Common myeloid progenitor, CD34-positive (primary cell): ENCODE data around the gene EBF3.

Source experiments
- CTCF ChIA-PET: fragments of 350-600 bp; sonication (Branson Sonifier 250); formaldehyde crosslinking; loops from one replicate; lab custom pipeline; 2021; ENCODE audit warnings: antibody characterized with exemption; lab: Charles Lee
- POLR2A ChIA-PET: fragments of 350-600 bp; sonication (Branson Sonifier 250); formaldehyde crosslinking; loops from one replicate; lab custom pipeline; 2021; ENCODE audit warnings: antibody characterized with exemption; lab: Charles Lee
- DNase-seq, 3 donors: peaks; one replicate each; pipeline versions ENCODE4 v3.0.0 to v3.0.0-alpha.2; 2013
- H3K27ac ChIP-seq, 2 experiments: 1 replicate in 1 of 2; 2 replicates in 1 of 2; pipeline ENCODE4 v1.7.0; 2013; ENCODE audit warnings: inconsistent platforms in 2 of 2, low read length in 2 of 2, mild to moderate bottlenecking in 2 of 2, low read depth in 1 of 2, moderate library complexity in 1 of 2; ENCODE audit not compliant: severe bottlenecking in 2 of 2, insufficient read depth in 1 of 2, poor library complexity in 1 of 2
- H3K27me3 ChIP-seq, 5 experiments: replicated peaks in 2 of 5; 1 replicate in 3 of 5; 2 replicates in 2 of 5; pipeline versions ENCODE4 v1.6.1 to v1.7.0; 2013; ENCODE audit warnings: low read length in 4 of 5, mild to moderate bottlenecking in 2 of 5, moderate library complexity in 2 of 5, inconsistent platforms in 1 of 5; ENCODE audit not compliant: insufficient read depth in 5 of 5, control insufficient read depth in 4 of 5
- H3K36me3 ChIP-seq, 4 experiments: 1 replicate in 2 of 4; 2 replicates in 2 of 4; pipeline versions ENCODE4 v1.6.1 to v1.7.0; 2013; ENCODE audit warnings: low read length in 3 of 4, control low read depth in 1 of 4, mild to moderate bottlenecking in 1 of 4; ENCODE audit not compliant: control insufficient read depth in 4 of 4, insufficient read depth in 4 of 4
- H3K4me1 ChIP-seq, 4 experiments: 1 replicate in 3 of 4; 2 replicates in 1 of 4; pipeline versions ENCODE4 v1.6.1 to v1.7.1; 2013; ENCODE audit warnings: low read length in 3 of 4, mild to moderate bottlenecking in 3 of 4, control low read depth in 1 of 4, inconsistent platforms in 1 of 4, moderate library complexity in 1 of 4; ENCODE audit not compliant: control insufficient read depth in 4 of 4, insufficient read depth in 4 of 4; ENCODE audit errors: control extremely low read depth in 1 of 4
- H3K4me3 ChIP-seq, 7 experiments: 1 replicate in 4 of 7; 2 replicates in 3 of 7; pipeline versions ENCODE4 v1.5.1 to v1.7.0; 2013; ENCODE audit warnings: mild to moderate bottlenecking in 7 of 7, low read length in 6 of 7, moderate library complexity in 6 of 7, inconsistent platforms in 2 of 7, low read depth in 2 of 7, control low read depth in 1 of 7; ENCODE audit not compliant: insufficient read depth in 4 of 7, control insufficient read depth in 1 of 7; ENCODE audit errors: extremely low read depth in 1 of 7
- H3K9me3 ChIP-seq, 5 experiments: 1 replicate in 4 of 5; 2 replicates in 1 of 5; pipeline versions ENCODE4 v1.6.1 to v1.7.1; 2013; ENCODE audit warnings: low read length in 4 of 5, mild to moderate bottlenecking in 2 of 5, inconsistent platforms in 1 of 5, low read depth in 1 of 5, moderate library complexity in 1 of 5; ENCODE audit not compliant: control insufficient read depth in 4 of 5, insufficient read depth in 2 of 5; ENCODE audit errors: control extremely low read depth in 1 of 5
- WGBS: methylation state at CpG from one replicate; pipeline ENCODE4 v1.1.5; 2013; ENCODE audit not compliant: insufficient coverage; 5-methylcytosine and 5-hydroxymethylcytosine counted together

The EBF3 gene

GRCh38 chr10:129914960-129915359 is 49.1 kb downstream of the EBF3 start:
- H3K27ac ChIP-seq: no peak overlapping the region
- no peaks in the 10 kb centered on the region for H3K27me3 ChIP-seq
- no peak overlapping the region for H3K4me3 ChIP-seq
- CTCF ChIA-PET: no interaction called here
- no peaks in the 10 kb centered on the region for H3K4me1 ChIP-seq
- DNase-seq: no peak
- H3K36me3 ChIP-seq: no peaks in the 10 kb centered on the region
- POLR2A ChIA-PET: interaction anchor here (0.7 kb wide), 1 partner anchor 50 kb away, joined by 3 read pairs; no protein-coding TSS in a partner anchor
- no peaks in the 10 kb centered on the region for H3K9me3 ChIP-seq
- 92% methylated on average over 2 of the region's 2 CpGs for WGBS

GRCh38 chr10:129914153-129914855 is 49.8 kb downstream of the EBF3 start:
- H3K36me3 ChIP-seq: no peaks in the 10 kb centered on the region
- H3K27me3 ChIP-seq: no peaks in the 10 kb centered on the region
- DNase-seq: no peak
- no peaks in the 10 kb centered on the region for H3K9me3 ChIP-seq
- ChIA-PET POLR2A (no interaction called here), CTCF (no interaction called here)
- WGBS: 98% methylated on average over 18 of the region's 19 CpGs
- H3K4me3 ChIP-seq: no peak overlapping the region
- H3K27ac ChIP-seq: no peak overlapping the region
- H3K4me1 ChIP-seq: peaks cover 0 to 2% (median 0%) of the 10 kb centered on the region in 4 experiments

- no peak overlapping the region for H3K4me3 ChIP-seq
- peaks cover 0 to 3% (median 0%) of the 10 kb centered on the region in 4 experiments for H3K4me1 ChIP-seq
- no peaks in the 10 kb centered on the region for H3K36me3 ChIP-seq
- POLR2A ChIA-PET: no interaction called here
- CTCF ChIA-PET: no interaction called here
- no peaks in the 10 kb centered on the region for H3K9me3 ChIP-seq
- H3K27me3 ChIP-seq: peaks cover 0 to 2% (median 0%) of the 10 kb centered on the region in 5 experiments
- H3K27ac ChIP-seq: no peak overlapping the region
- WGBS: 95% methylated on average over 15 of the region's 15 CpGs
- no peak for DNase-seq
Measured at GRCh38 chr10:129912986-129913695, 50.9 kb downstream of the EBF3 start.

- CTCF ChIA-PET: no interaction called here
Measured at GRCh38 chr10:129912166-129912917, 51.7 kb downstream of the EBF3 start.

GRCh38 chr10:129911451-129912165 is 52.5 kb downstream of the EBF3 start:
- Histone ChIP-seq H3K27me3 (peaks cover 0 to 2% (median 0%) of the 10 kb centered on the region in 5 experiments), H3K36me3 (no peaks in the 10 kb centered on the region), H3K9me3 (no peaks in the 10 kb centered on the region), H3K27ac (no peak overlapping the region), H3K4me3 (no peak overlapping the region), H3K4me1 (peaks cover 0 to 3% (median 0%) of the 10 kb centered on the region in 4 experiments)
- 97% methylated on average over 16 of the region's 22 CpGs for WGBS
- ChIA-PET POLR2A (no interaction called here), CTCF (no interaction called here)
- no peak for DNase-seq

More at GRCh38 chr10:129912166-129912917, 51.7 kb downstream of the EBF3 start:
- WGBS: 89% methylated on average over 9 of the region's 11 CpGs
- Histone ChIP-seq H3K4me3 (no peak overlapping the region), H3K27me3 (peaks cover 0 to 2% (median 0%) of the 10 kb centered on the region in 5 experiments), H3K9me3 (no peaks in the 10 kb centered on the region), H3K36me3 (no peaks in the 10 kb centered on the region), H3K27ac (no peak overlapping the region), H3K4me1 (peaks cover 0 to 3% (median 0%) of the 10 kb centered on the region in 4 experiments)
- POLR2A ChIA-PET: no interaction called here
- no peak for DNase-seq

- H3K4me1 ChIP-seq: peaks cover 0 to 3% (median 0%) of the 10 kb centered on the region in 4 experiments
- peaks cover 0 to 2% (median 0%) of the 10 kb centered on the region in 5 experiments for H3K27me3 ChIP-seq
- no peak for DNase-seq
- no peaks in the 10 kb centered on the region for H3K9me3 ChIP-seq
- H3K27ac ChIP-seq: no peak overlapping the region
- H3K4me3 ChIP-seq: no peak overlapping the region
- 92% methylated on average over 8 of the region's 10 CpGs for WGBS
- ChIA-PET CTCF (no interaction called here), POLR2A (no interaction called here)
- H3K36me3 ChIP-seq: no peaks in the 10 kb centered on the region
Measured at GRCh38 chr10:129910861-129911260, 53.2 kb downstream of the EBF3 start.
